ENCODE measurements around the gene SERINC3.

SERINC3 gene

GRCh38 chr20:44560229-44560628 is 38.4 kb upstream of the SERINC3 start:
- TF ChIP-seq CTCF (IDR thresholded peaks at IDR 0.05; ENCODE audit: borderline replicate concordance, control extremely low read depth, extremely low read depth, insufficient read depth, missing control alignments) = no peak
- no peak for DNase-seq (ENCODE audit: low spot score)
- in situ Hi-C loops (cut with MboI; ENCODE audit: low sequenced_read_pairs, unreplicated experiment) = no loop called here

DNA sequence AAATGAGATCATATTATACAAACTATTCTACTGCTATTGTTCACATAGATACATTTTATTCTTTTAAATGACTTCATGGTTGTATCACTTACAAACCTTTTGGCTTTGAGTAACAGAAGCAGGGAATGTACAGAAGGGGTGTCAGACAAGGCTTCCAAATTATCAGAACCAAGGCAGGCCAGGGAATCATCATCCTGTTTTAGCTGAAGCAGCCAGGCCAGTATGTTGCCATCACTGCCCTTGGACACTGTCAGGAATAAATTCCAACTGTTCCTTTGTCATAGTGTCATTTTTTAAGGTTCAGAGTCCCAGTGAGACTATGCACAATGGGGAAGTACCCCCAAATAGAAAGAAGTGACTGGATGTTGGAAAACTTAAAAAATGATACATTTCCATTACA is 37.4 kb upstream of the SERINC3 start:
- in situ Hi-C loops (cut with MboI; ENCODE audit: low sequenced_read_pairs, unreplicated experiment) = no loop called here
- TF ChIP-seq CTCF (IDR thresholded peaks at IDR 0.05; ENCODE audit: borderline replicate concordance, control extremely low read depth, extremely low read depth, insufficient read depth, missing control alignments) = no peak
- no peak for DNase-seq (ENCODE audit: low spot score)

- no peak for DNase-seq (ENCODE audit: low spot score)
- TF ChIP-seq CTCF (IDR thresholded peaks at IDR 0.05; ENCODE audit: borderline replicate concordance, control extremely low read depth, extremely low read depth, insufficient read depth, missing control alignments) = no peak
- in situ Hi-C loops (cut with MboI; ENCODE audit: low sequenced_read_pairs, unreplicated experiment) = no loop called here
Observed at GRCh38 chr20:44552950-44553908, 31.4 kb upstream of the SERINC3 start.

GRCh38 chr20:44552568-44552949 is 30.7 kb upstream of the SERINC3 start:
- TF ChIP-seq CTCF (IDR thresholded peaks at IDR 0.05; ENCODE audit: borderline replicate concordance, control extremely low read depth, extremely low read depth, insufficient read depth, missing control alignments) = no peak
- in situ Hi-C loops (cut with MboI; ENCODE audit: low sequenced_read_pairs, unreplicated experiment) = no loop called here
- no peak for DNase-seq (ENCODE audit: low spot score)

DNA sequence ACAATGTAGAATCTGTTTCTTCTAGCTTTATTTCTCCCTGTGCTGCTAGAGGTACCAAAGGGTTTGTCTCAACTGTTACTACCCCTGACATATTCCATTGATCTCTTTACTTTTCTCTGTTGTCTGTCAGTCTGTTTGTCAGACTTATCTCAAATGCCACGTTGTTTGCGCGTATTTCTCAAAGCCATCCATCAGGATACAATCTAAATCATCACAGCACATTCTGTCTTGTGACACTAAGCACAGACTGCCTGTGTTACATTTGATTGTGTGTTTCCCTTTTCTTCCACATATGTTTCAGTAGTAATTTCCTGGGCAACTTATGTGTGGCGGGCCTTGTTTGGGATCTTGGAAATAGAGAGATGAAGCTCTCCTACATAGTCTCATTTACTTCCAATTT is 30.2 kb upstream of the SERINC3 start:
- DNase-seq (ENCODE audit: low spot score) = no peak
- in situ Hi-C loops (cut with MboI; ENCODE audit: low sequenced_read_pairs, unreplicated experiment) = no loop called here
- no peak for TF ChIP-seq CTCF (IDR thresholded peaks at IDR 0.05; ENCODE audit: borderline replicate concordance, control extremely low read depth, extremely low read depth, insufficient read depth, missing control alignments)

- in situ Hi-C loops (cut with MboI; ENCODE audit: low sequenced_read_pairs, unreplicated experiment) = no loop called here
- no peak for DNase-seq (ENCODE audit: low spot score)
- no peak for TF ChIP-seq CTCF (IDR thresholded peaks at IDR 0.05; ENCODE audit: borderline replicate concordance, control extremely low read depth, extremely low read depth, insufficient read depth, missing control alignments)
Observed at GRCh38 chr20:44549123-44549522, 27.3 kb upstream of the SERINC3 start.

All from GM13976 (cell line).